Measurements from ENCODE around the gene CCT2. TPM values are rescaled to one million over a fixed set of nuclear protein-coding genes. Genes with fewer than 3 reads are reported as not detected.

The CCT2 gene
- total RNA-seq, 4 donors from 2014 or later = 124 to 153 (median 138) TPM

DNA sequence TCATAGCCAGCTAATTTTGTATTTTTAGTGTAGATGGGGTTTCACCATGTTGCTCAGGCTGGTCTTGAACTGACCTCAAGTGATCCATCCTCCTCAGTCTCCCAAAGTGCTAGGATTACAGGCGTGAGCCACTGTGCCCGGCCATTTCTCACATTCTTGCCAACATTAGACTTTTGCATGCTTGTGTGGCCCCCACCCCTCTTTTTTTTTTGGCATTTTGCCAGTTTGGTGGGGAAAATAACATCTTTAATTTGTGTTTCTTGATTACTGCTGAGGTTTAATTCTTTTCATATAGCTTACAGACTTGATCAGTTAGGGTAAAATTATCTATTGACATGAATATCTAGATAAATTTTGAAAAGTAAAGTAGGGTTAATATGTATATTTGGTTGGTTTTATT is 3.8 kb downstream of the CCT2 start:
- in situ Hi-C loops (cut with MboI; ENCODE audit: low sequenced_read_pairs in 4 of 4) = loop anchor here in 1 of 4 donors (25.0 kb wide), 1 partner anchor 752 kb away; no protein-coding TSS in a partner anchor
- H3K27ac ChIP-seq = no peak overlapping the region
- H3K36me3 ChIP-seq = peaks cover 4 to 76% of the 10 kb centered on the region in 2 donors
- DNase-seq (no peak), ATAC-seq (no peak)
- peaks cover 5 to 9% of the 10 kb centered on the region in 2 donors for H3K4me1 ChIP-seq
- H3K4me3 ChIP-seq = no peak overlapping the region
- TF ChIP-seq, protein P1, sequence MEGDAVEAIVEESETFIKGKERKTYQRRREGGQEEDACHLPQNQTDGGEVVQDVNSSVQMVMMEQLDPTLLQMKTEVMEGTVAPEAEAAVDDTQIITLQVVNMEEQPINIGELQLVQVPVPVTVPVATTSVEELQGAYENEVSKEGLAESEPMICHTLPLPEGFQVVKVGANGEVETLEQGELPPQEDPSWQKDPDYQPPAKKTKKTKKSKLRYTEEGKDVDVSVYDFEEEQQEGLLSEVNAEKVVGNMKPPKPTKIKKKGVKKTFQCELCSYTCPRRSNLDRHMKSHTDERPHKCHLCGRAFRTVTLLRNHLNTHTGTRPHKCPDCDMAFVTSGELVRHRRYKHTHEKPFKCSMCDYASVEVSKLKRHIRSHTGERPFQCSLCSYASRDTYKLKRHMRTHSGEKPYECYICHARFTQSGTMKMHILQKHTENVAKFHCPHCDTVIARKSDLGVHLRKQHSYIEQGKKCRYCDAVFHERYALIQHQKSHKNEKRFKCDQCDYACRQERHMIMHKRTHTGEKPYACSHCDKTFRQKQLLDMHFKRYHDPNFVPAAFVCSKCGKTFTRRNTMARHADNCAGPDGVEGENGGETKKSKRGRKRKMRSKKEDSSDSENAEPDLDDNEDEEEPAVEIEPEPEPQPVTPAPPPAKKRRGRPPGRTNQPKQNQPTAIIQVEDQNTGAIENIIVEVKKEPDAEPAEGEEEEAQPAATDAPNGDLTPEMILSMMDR (IDR thresholded peaks at IDR 0.05 in 4 of 5, conservative IDR thresholded peaks at IDR 0.05 in 1 of 5) = no peak
- no peak for TF ChIP-seq POLR2A (IDR thresholded peaks at IDR 0.05)
- intact Hi-C loops (cut with DNase I; ENCODE audit: low total_unique reads) = loop anchor here (5.0 to 10.0 kb wide), 6 partner anchors 53 to 352 kb away; partner anchors contain the start of genes CPSF6, RAB3IP and YEATS4
- H3K9me3 ChIP-seq = no peaks in the 10 kb centered on the region
- no peaks in the 10 kb centered on the region for H3K27me3 ChIP-seq

DNA sequence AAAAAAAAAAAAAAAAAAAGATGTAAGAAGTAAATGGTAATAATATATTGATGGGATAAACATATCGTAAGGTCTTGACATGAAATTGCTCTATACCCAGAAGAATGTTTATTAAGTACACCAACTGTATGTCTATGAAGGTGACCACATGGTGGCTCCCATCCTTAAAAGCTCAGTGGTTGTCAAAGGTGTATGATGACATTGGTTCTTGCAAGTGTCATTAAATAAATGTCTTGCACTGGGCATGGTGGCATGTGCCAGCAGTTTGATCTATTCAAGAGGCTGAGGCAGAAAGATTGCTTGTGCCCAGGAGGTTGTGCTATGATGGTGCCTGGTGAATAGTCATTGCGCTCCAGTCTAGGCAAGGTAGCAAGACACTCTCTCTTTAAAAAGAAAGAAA is 10.4 kb downstream of the CCT2 start:
- in situ Hi-C loops (cut with MboI; ENCODE audit: low sequenced_read_pairs in 4 of 4) = loop anchor here in 1 of 4 donors (25.0 kb wide), 1 partner anchor 758 kb away; no protein-coding TSS in a partner anchor
- ATAC-seq = no peak

DNA sequence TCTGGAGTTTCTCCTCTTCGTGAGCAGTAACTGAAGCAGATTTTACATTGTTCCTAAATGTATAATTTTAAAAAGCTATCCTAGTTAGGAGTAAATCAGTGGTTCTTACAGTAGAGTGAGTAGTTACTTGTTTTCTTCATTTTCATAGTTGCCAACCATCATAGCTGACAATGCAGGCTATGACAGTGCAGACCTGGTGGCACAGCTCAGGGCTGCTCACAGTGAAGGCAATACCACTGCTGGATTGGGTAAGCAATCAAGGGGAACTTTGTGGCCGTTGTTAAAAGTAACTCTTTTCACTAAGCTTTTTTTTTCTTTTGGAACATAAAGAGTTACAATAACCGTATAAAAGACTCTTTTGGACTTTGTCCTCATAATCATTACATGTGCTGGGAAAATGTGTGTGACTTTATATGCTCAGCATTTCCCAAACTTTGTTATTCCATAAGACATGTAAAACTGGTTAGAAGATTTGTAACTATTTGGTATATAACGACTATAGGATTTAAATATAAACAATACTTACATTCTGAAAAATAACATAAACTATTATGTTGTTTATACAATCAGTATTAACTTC is 13.0 kb downstream of the CCT2 start:
- intact Hi-C loops (cut with DNase I; ENCODE audit: low total_unique reads) = no loop called here
- H3K4me3 ChIP-seq = no peak overlapping the region
- in situ Hi-C loops (cut with MboI; ENCODE audit: low sequenced_read_pairs in 4 of 4) = loop anchor here in 1 of 4 donors (25.0 kb wide), 1 partner anchor 761 kb away; no protein-coding TSS in a partner anchor
- no peaks in the 10 kb centered on the region for H3K27me3 ChIP-seq
- peaks cover 10 to 96% of the 10 kb centered on the region in 2 donors for H3K36me3 ChIP-seq
- no peak for TF ChIP-seq POLR2A (IDR thresholded peaks at IDR 0.05)
- TF ChIP-seq, protein P1 (IDR thresholded peaks at IDR 0.05 in 4 of 5, conservative IDR thresholded peaks at IDR 0.05 in 1 of 5) = no peak
- ATAC-seq (no peak), DNase-seq (no peak)
- H3K9me3 ChIP-seq = no peaks in the 10 kb centered on the region
- no peak overlapping the region for H3K27ac ChIP-seq
- no peaks in the 10 kb centered on the region for H3K4me1 ChIP-seq

More for the DNA sequence above, 10.4 kb downstream of the CCT2 start:
- H3K27me3 ChIP-seq = no peaks in the 10 kb centered on the region
- H3K4me1 ChIP-seq = no peaks in the 10 kb centered on the region
- no peak overlapping the region for H3K4me3 ChIP-seq
- DNase-seq = no peak
- TF ChIP-seq, protein P1 (IDR thresholded peaks at IDR 0.05 in 4 of 5, conservative IDR thresholded peaks at IDR 0.05 in 1 of 5) = no peak
- TF ChIP-seq POLR2A (IDR thresholded peaks at IDR 0.05) = no peak
- H3K36me3 ChIP-seq = peaks cover 14 to 96% of the 10 kb centered on the region in 2 donors
- intact Hi-C loops (cut with DNase I; ENCODE audit: low total_unique reads) = no loop called here
- H3K27ac ChIP-seq = no peak overlapping the region
- no peaks in the 10 kb centered on the region for H3K9me3 ChIP-seq

DNA sequence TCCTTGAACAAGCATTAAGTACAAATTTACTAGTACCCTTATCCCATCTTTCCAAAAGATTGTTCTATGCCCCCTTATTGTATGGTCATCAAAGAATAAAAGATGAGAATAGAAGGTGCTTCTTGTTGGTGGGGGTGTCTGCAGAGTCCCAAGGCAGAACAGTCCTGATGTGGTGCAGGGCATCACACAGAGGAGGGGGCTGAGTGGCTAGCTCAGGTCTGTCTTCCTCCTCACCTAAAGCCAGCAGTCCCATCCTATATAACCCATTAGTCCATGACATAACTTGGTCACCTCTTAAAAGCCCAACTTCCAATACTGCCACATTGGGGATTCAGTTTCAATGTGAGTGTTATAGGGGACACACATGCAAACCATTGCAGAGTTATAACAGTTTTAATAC is 15.5 kb downstream of the CCT2 start:
- ATAC-seq = no peak
- H3K4me1 ChIP-seq = no peaks in the 10 kb centered on the region

More for the DNA sequence above, 15.5 kb downstream of the CCT2 start:
- H3K27ac ChIP-seq = no peak overlapping the region
- H3K4me3 ChIP-seq = no peak overlapping the region
- TF ChIP-seq, protein P1 (IDR thresholded peaks at IDR 0.05 in 4 of 5, conservative IDR thresholded peaks at IDR 0.05 in 1 of 5) = no peak
- TF ChIP-seq POLR2A (IDR thresholded peaks at IDR 0.05) = no peak
- no peaks in the 10 kb centered on the region for H3K9me3 ChIP-seq
- no peak for DNase-seq
- no peaks in the 10 kb centered on the region for H3K27me3 ChIP-seq
- in situ Hi-C loops (cut with MboI; ENCODE audit: low sequenced_read_pairs in 4 of 4) = no loop called here
- intact Hi-C loops (cut with DNase I; ENCODE audit: low total_unique reads) = no loop called here
- H3K36me3 ChIP-seq = peaks cover 10 to 76% of the 10 kb centered on the region in 2 donors
